Measurements from ENCODE around the gene PHF14. TPM values are rescaled to one million over a fixed set of nuclear protein-coding genes. Genes with fewer than 3 reads are reported as not detected.
"Not testable (repeated sequence)": the region's sequence is repeated elsewhere in the genome, so short reads cannot be mapped to it uniquely, and the experiment has no call there.

Gene PHF14, protein sequence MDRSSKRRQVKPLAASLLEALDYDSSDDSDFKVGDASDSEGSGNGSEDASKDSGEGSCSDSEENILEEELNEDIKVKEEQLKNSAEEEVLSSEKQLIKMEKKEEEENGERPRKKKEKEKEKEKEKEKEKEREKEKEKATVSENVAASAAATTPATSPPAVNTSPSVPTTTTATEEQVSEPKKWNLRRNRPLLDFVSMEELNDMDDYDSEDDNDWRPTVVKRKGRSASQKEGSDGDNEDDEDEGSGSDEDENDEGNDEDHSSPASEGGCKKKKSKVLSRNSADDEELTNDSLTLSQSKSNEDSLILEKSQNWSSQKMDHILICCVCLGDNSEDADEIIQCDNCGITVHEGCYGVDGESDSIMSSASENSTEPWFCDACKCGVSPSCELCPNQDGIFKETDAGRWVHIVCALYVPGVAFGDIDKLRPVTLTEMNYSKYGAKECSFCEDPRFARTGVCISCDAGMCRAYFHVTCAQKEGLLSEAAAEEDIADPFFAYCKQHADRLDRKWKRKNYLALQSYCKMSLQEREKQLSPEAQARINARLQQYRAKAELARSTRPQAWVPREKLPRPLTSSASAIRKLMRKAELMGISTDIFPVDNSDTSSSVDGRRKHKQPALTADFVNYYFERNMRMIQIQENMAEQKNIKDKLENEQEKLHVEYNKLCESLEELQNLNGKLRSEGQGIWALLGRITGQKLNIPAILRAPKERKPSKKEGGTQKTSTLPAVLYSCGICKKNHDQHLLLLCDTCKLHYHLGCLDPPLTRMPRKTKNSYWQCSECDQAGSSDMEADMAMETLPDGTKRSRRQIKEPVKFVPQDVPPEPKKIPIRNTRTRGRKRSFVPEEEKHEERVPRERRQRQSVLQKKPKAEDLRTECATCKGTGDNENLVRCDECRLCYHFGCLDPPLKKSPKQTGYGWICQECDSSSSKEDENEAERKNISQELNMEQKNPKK
- total RNA-seq (10 to 100 TPM; 32.2 to 34.0 TPM), polyA plus RNA-seq (10 to 100 TPM in 1 of 2 donors, 1 to 10 TPM in 1; 6.7 to 13.1 TPM)

DNA sequence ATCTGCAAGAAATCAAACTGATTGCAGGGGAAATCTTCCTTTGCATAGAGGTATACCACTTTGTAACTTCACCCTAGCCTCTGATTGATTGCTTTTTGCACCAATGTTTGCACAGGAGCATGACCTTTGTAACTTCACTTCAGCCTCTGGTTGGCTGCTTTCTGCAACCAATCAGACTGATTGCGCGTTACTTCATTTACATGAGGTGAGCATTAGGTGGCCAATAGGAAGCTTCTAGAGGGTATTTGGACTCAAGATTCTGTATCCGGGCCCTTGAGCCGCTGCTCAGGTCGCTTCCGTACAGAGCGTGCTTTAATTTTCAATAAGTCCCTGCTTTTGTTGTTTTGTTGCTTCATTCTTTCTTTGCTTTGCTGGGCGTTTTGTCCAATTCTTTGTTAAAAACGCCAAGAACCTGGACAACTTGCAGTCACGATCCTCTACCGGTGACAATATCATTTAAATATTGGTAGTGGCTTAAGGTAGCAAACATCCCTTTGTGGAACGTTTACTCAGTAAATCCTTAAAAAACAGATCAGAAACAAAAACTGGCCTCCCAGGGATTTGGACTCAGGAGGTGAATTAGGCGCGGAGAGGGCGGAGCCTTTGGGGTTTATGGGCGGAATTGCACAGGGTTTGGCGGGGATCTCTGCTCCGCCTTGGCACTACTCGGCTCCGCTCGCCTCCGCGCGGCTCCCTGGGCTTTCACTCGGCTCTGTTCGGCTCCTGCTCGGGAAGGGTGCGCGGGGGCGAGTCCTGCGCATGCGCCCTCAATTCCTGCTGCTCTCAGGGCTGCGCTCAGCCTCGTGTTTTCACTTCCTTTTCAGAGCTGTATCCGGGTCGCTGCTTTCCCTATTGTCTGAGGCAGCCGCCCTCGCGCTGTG is at the start of gene PHF14:
PHF14 (plus strand) TSS at position 812 of the 881 bp plus-strand sequence. CDS start 452 bp downstream, outside the sequence.
- Mint-ChIP-seq H3K27ac (peak within 1 kb of the TSS; percentile 93 to 99 (median 97)), H3K4me3 (peak within 1 kb of the TSS; percentile 90 to 98 (median 96)), H3K9me3 (no peaks in the 10 kb centered on the region), H3K36me3 (peaks cover 21 to 29% of the 10 kb centered on the region in 2 donors), H3K4me1 (peaks cover 24 to 50% (median 32%) of the 10 kb centered on the region in 4 donors), H3K27me3 (no peaks in the 10 kb centered on the region)
- intact Hi-C loops (cut with micrococcal nuclease) = loop anchor here (1.0 kb wide), 1 partner anchor 33 kb away; a partner anchor contains a TSS
- peak; percentile 93 to 96 (median 96) for DNase-seq
- POLR2A ChIA-PET (ENCODE audit: partially characterized antibody) = interaction anchor here (2.5 kb wide), 1 partner anchor 33 kb away, joined by 92 read pairs; a partner anchor contains a TSS
- Histone ChIP-seq H3K4me3 (ENCODE audit: low read length in 2 of 2) (peak within 1 kb of the TSS; percentile 81 to 90), H3K27ac (ENCODE audit: low read depth, low read length) (peak within 1 kb of the TSS; percentile 63), H3K36me3 (ENCODE audit: insufficient read depth, low read length) (no peaks in the 10 kb centered on the region), H3K9me3 (ENCODE audit: control insufficient read depth in 1 of 2, low read length in 2 of 2) (no peaks in the 10 kb centered on the region), H3K4me1 (ENCODE audit: insufficient read depth, low read length) (peaks cover 37% of the 10 kb centered on the region), H3K27me3 (ENCODE audit: insufficient read depth, low read length) (no peaks in the 10 kb centered on the region)
- CTCF ChIA-PET (ENCODE audit: partially characterized antibody) = interaction anchor here (1.2 to 2.1 kb wide), 2 partner anchors 26 to 33 kb away, joined by 4 to 10 read pairs; a partner anchor contains a TSS

GRCh38 chr7:10924370-10924769 is 49.3 kb upstream of the PHF14 start:
- DNase-seq = no peak
- H3K27me3 ChIP-seq (ENCODE audit: insufficient read depth, low read length) = no peaks in the 10 kb centered on the region
- intact Hi-C loops (cut with micrococcal nuclease) = no loop called here
- no peak overlapping the region for H3K27ac Mint-ChIP-seq
- H3K36me3 Mint-ChIP-seq = no peaks in the 10 kb centered on the region
- H3K4me1 Mint-ChIP-seq = no peaks in the 10 kb centered on the region
- no peaks in the 10 kb centered on the region for H3K4me1 ChIP-seq (ENCODE audit: insufficient read depth, low read length)
- H3K9me3 Mint-ChIP-seq = no peaks in the 10 kb centered on the region
- no peaks in the 10 kb centered on the region for H3K9me3 ChIP-seq (ENCODE audit: control insufficient read depth in 1 of 2, low read length in 2 of 2)
- POLR2A ChIA-PET (ENCODE audit: partially characterized antibody) = no interaction called here
- H3K27me3 Mint-ChIP-seq = no peaks in the 10 kb centered on the region
- no peaks in the 10 kb centered on the region for H3K36me3 ChIP-seq (ENCODE audit: insufficient read depth, low read length)
- H3K4me3 Mint-ChIP-seq = no peak overlapping the region
- no peak overlapping the region for H3K27ac ChIP-seq (ENCODE audit: low read depth, low read length)
- CTCF ChIA-PET (ENCODE audit: partially characterized antibody) = no interaction called here
- H3K4me3 ChIP-seq (ENCODE audit: low read length in 2 of 2) = no peak overlapping the region

- peaks cover 8 to 23% of the 10 kb centered on the region in 2 donors for H3K36me3 Mint-ChIP-seq
- H3K9me3 Mint-ChIP-seq; POLR2A ChIA-PET (ENCODE audit: partially characterized antibody); H3K36me3 ChIP-seq (ENCODE audit: insufficient read depth, low read length); H3K27ac Mint-ChIP-seq; intact Hi-C loops (cut with micrococcal nuclease); H3K27me3 ChIP-seq (ENCODE audit: insufficient read depth, low read length); CTCF ChIA-PET (ENCODE audit: partially characterized antibody); H3K4me1 ChIP-seq (ENCODE audit: insufficient read depth, low read length); DNase-seq; H3K27ac ChIP-seq (ENCODE audit: low read depth, low read length); H3K9me3 ChIP-seq (ENCODE audit: control insufficient read depth in 1 of 2, low read length in 2 of 2); H3K4me3 Mint-ChIP-seq; H3K4me3 ChIP-seq (ENCODE audit: low read length in 2 of 2); H3K27me3 Mint-ChIP-seq; H3K4me1 Mint-ChIP-seq: not testable (repeated sequence)
These were observed 45.5 kb upstream of the PHF14 start for GRCh38 chr7:10928203-10928602.

- intact Hi-C loops (cut with micrococcal nuclease) = no loop called here
- H3K9me3 Mint-ChIP-seq = no peaks in the 10 kb centered on the region
- H3K27ac ChIP-seq (ENCODE audit: low read depth, low read length) = no peak overlapping the region
- no peaks in the 10 kb centered on the region for H3K27me3 Mint-ChIP-seq
- no peak for DNase-seq
- no peak overlapping the region for H3K27ac Mint-ChIP-seq
- no peak overlapping the region for H3K4me3 ChIP-seq (ENCODE audit: low read length in 2 of 2)
- H3K9me3 ChIP-seq (ENCODE audit: control insufficient read depth in 1 of 2, low read length in 2 of 2) = no peaks in the 10 kb centered on the region
- H3K4me1 Mint-ChIP-seq = peaks cover 3 to 10% (median 6%) of the 10 kb centered on the region in 4 donors
- H3K36me3 ChIP-seq (ENCODE audit: insufficient read depth, low read length) = peaks cover 4% of the 10 kb centered on the region
- no peaks in the 10 kb centered on the region for H3K27me3 ChIP-seq (ENCODE audit: insufficient read depth, low read length)
- ChIA-PET CTCF (ENCODE audit: partially characterized antibody) (interaction anchor here (1.2 kb wide), 1 partner anchor 9 kb away, joined by 3 read pairs; a partner anchor contains a TSS), POLR2A (ENCODE audit: partially characterized antibody) (interaction anchor here (3.2 kb wide), 1 partner anchor 10 kb away, joined by 21 read pairs; a partner anchor contains a TSS)
- H3K4me1 ChIP-seq (ENCODE audit: insufficient read depth, low read length) = no peaks in the 10 kb centered on the region
- no peak overlapping the region for H3K4me3 Mint-ChIP-seq
- peaks cover 14 to 42% of the 10 kb centered on the region in 2 donors for H3K36me3 Mint-ChIP-seq
These were observed 43.1 kb upstream of the PHF14 start for GRCh38 chr7:10930551-10930950.

DNA sequence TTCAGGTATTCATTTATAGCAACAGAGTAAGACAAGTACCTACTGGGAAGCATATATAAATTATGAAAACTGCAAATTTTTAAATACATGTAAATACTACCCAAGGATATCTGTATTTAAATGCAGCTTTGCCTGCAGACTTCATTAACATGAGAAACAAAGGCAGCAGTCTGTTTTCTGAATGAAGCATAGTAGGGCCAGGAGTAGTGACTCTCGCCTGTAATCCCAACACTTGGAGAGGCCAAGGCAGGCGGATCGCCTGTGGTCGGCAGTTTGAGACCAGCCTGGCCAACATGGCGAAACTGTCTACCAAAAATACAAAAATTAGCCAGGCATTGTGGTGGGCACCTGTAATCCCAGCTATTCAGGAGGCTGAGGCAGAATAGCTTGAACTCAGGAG is 42.5 kb upstream of the PHF14 start:
- Histone ChIP-seq H3K9me3 (ENCODE audit: control insufficient read depth in 1 of 2, low read length in 2 of 2) (no peaks in the 10 kb centered on the region), H3K27ac (ENCODE audit: low read depth, low read length) (no peak overlapping the region), H3K4me3 (ENCODE audit: low read length in 2 of 2) (no peak overlapping the region), H3K4me1 (ENCODE audit: insufficient read depth, low read length) (no peaks in the 10 kb centered on the region), H3K27me3 (ENCODE audit: insufficient read depth, low read length) (no peaks in the 10 kb centered on the region), H3K36me3 (ENCODE audit: insufficient read depth, low read length) (peaks cover 10% of the 10 kb centered on the region)
- H3K27ac Mint-ChIP-seq = no peak overlapping the region
- H3K4me1 Mint-ChIP-seq = peaks cover 6 to 16% (median 11%) of the 10 kb centered on the region in 4 donors
- H3K36me3 Mint-ChIP-seq = peaks cover 20 to 48% of the 10 kb centered on the region in 2 donors
- no peak for DNase-seq
- intact Hi-C loops (cut with micrococcal nuclease) = no loop called here
- H3K9me3 Mint-ChIP-seq = no peaks in the 10 kb centered on the region
- ChIA-PET CTCF (ENCODE audit: partially characterized antibody) (interaction anchor here (1.2 kb wide), 1 partner anchor 8 kb away, joined by 3 read pairs; a partner anchor contains a TSS), POLR2A (ENCODE audit: partially characterized antibody) (interaction anchor here (3.2 kb wide), 1 partner anchor 9 kb away, joined by 21 read pairs; a partner anchor contains a TSS)
- H3K4me3 Mint-ChIP-seq = no peak overlapping the region
- H3K27me3 Mint-ChIP-seq = no peaks in the 10 kb centered on the region

GRCh38 chr7:10934292-10934691 is 39.4 kb upstream of the PHF14 start:
- H3K27ac Mint-ChIP-seq = peak overlapping the region in 2 of 7 donors; percentile 8 to 65
- CTCF ChIA-PET (ENCODE audit: partially characterized antibody) = no interaction called here
- peaks cover 16% of the 10 kb centered on the region for H3K36me3 ChIP-seq (ENCODE audit: insufficient read depth, low read length)
- H3K4me1 Mint-ChIP-seq = peaks cover 17 to 36% (median 20%) of the 10 kb centered on the region in 4 donors
- no peak overlapping the region for H3K27ac ChIP-seq (ENCODE audit: low read depth, low read length)
- intact Hi-C loops (cut with micrococcal nuclease) = no loop called here
- H3K27me3 Mint-ChIP-seq = no peaks in the 10 kb centered on the region
- DNase-seq = no peak
- H3K27me3 ChIP-seq (ENCODE audit: insufficient read depth, low read length) = no peaks in the 10 kb centered on the region
- H3K4me1 ChIP-seq (ENCODE audit: insufficient read depth, low read length) = peaks cover 17% of the 10 kb centered on the region
- POLR2A ChIA-PET (ENCODE audit: partially characterized antibody) = no interaction called here
- H3K4me3 ChIP-seq (ENCODE audit: low read length in 2 of 2) = no peak overlapping the region
- no peak overlapping the region for H3K4me3 Mint-ChIP-seq
- H3K36me3 Mint-ChIP-seq = peaks cover 30 to 67% of the 10 kb centered on the region in 2 donors
- no peaks in the 10 kb centered on the region for H3K9me3 Mint-ChIP-seq
- no peaks in the 10 kb centered on the region for H3K9me3 ChIP-seq (ENCODE audit: control insufficient read depth in 1 of 2, low read length in 2 of 2)
